NCI-H1436 treated with DMSO at 0.1 percent for 48 hours (cell line): ENCODE results near the gene KMT2E.
"Not testable (repeated sequence)": the region's sequence is repeated elsewhere in the genome, so short reads cannot be mapped to it uniquely, and the experiment has no call there.

Source experiments
- DNase-seq: peaks from one replicate; lab custom pipeline; 2025; lab: John Stamatoyannopoulos, UW

Gene KMT2E, protein sequence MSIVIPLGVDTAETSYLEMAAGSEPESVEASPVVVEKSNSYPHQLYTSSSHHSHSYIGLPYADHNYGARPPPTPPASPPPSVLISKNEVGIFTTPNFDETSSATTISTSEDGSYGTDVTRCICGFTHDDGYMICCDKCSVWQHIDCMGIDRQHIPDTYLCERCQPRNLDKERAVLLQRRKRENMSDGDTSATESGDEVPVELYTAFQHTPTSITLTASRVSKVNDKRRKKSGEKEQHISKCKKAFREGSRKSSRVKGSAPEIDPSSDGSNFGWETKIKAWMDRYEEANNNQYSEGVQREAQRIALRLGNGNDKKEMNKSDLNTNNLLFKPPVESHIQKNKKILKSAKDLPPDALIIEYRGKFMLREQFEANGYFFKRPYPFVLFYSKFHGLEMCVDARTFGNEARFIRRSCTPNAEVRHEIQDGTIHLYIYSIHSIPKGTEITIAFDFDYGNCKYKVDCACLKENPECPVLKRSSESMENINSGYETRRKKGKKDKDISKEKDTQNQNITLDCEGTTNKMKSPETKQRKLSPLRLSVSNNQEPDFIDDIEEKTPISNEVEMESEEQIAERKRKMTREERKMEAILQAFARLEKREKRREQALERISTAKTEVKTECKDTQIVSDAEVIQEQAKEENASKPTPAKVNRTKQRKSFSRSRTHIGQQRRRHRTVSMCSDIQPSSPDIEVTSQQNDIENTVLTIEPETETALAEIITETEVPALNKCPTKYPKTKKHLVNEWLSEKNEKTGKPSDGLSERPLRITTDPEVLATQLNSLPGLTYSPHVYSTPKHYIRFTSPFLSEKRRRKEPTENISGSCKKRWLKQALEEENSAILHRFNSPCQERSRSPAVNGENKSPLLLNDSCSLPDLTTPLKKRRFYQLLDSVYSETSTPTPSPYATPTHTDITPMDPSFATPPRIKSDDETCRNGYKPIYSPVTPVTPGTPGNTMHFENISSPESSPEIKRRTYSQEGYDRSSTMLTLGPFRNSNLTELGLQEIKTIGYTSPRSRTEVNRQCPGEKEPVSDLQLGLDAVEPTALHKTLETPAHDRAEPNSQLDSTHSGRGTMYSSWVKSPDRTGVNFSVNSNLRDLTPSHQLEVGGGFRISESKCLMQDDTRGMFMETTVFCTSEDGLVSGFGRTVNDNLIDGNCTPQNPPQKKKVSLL (N-terminal part only)

DNA sequence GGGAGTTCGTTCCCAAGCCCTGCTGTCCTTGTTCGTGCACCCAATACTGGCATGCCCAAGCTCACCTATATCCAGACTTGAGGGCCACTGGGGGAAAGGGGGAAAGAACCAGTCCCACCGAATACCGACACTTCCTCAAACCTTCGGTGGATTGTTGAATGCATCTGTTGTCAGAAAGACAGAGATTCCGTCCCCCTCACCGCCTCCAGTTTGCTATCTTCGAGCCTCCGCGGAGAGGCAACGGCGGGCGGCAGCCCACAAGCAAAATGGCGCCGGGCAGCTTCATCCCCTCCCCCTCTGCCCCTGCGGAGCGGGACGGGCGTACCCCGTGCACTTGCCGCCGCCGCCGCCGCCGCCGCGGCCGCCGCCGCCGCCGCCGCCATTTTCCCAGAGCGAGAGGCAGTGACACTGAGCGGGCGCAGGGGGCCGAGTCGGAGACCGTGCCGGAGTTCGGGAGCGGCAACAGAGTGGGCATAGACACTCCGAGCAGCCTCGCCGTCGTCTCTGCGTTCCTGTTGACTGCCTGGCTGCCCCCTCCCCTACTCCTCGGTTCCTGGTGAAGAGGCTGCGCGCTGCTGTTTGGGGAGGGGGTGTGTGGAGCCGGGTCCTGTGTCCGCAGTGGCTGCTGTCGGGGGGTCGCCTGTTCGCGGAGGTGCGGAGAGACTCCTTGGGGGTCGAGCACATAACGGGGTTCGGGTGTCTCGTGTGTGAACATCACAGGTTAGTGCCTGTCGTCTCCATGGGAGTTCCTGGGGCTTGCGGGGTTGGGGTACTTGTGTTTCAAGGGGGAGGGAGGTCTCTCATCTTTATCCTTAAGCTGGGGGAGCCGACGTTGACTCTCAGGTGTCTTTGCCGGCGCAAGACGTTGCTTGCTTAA is at the start of gene KMT2E:
Gene KMT2E, plus strand, starts transcription at position 390 of the 877 bp plus-strand sequence. CDS start 26,748 bp downstream, outside the sequence.
- no peak for DNase-seq

DNA sequence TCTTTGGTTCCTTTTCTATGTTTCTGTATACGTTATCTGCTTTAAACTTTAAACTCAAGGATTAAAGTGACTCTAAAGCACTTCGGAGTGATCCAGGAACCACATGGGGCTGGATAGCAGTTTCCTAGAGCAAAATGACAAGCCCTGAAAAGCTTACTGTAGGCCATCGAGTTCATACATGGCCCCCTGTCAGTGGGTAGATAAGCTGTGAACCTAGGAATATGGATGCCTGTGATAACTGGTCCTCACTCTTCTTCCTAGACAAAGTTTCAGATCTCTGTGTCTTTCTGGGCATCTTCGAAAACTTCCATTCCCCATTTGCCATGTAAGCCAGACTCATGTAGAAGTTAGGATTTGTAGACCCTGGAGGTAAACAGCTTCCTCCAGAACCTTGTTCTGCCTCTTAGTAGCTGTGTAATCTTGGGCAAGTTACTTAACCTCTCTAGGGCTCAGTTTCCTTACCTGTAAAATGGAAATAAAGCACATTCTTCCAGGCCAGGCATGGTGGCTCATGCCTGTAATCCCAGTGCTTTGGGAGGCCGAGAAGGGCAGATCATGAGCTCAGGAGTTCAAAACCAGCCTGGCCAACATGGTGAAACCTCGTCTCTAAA is 49.3 kb upstream of the KMT2E start:
- DNase-seq: no peak

DNA sequence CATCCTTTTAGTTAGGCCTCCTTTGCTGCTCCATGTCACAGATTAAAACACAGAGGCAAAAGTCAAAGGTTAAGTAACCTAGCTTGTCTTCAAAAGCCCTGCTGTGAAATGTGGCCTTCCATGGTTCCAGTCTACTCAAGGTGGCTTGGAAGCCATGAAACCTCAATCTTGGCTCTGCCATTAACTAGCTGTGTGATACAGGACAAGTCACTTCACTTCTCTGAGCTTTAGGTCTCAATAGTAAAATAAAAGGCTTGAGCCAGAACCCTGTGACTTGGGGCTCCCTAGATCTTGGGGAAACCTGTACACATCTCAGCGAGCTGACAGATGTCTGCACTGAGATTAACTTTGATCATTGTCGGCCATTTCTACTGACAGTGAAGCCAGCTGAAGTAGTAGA is 48.0 kb upstream of the KMT2E start:
- DNase-seq: no peak

DNA sequence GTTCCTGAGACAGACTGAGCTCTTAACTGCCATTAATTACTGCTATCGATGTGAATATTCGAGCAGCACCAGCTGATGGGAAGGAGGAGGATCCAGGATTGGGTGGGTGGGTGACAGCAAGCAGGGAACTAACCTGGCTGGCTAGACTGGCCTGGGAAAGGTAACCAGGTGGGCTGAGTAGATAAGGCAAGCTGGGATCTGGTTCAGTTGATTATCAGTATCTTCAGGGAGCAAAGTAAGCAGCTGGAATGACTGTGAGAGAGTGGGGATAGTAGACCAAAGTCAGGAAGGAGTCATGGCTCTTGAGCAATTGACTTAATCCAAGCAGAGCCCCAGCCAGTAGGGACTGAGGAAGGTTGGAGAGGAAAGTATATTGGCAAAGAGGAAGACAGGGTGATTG is 46.9 kb upstream of the KMT2E start:
- no peak for DNase-seq

DNA sequence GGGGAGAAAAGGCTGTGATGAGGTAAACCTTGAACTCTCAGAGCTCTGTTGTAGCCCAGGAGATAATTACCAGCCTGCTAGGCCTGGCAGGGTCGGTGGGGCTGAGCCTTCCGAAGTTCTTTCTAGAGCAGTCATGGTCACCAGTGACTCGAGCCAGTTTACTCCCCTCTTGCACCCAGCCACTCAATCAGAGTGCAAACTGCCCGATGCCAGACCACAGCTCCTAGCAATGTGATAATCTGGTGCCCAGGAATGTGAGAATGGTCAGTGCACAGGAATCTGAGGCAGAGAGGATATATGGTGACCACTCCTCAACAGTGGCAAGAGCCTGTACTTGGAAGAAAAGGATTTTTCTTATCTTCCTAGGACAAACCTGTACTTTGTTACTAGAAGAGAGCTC is 46.4 kb upstream of the KMT2E start:
- DNase-seq: no peak

DNA sequence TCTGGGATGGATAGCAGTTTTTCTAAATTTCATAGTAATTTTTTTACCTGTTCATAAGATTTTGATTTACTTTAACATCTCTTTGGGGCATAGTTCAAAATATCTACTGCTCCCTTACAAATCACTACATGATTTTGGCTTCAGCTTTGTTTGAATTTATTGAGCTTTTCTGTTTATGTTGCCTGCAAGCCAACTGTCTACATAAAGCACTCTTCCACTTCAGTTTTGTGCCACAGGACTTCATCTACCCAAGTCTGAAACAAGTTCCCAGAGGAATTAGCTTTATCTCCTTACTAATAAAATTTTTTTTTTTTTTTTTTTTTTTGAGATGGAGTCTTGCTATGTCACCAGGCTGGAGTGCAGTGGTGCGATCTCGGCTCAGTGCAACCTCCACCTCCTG is 45.4 kb upstream of the KMT2E start:
- DNase-seq: no peak

DNA sequence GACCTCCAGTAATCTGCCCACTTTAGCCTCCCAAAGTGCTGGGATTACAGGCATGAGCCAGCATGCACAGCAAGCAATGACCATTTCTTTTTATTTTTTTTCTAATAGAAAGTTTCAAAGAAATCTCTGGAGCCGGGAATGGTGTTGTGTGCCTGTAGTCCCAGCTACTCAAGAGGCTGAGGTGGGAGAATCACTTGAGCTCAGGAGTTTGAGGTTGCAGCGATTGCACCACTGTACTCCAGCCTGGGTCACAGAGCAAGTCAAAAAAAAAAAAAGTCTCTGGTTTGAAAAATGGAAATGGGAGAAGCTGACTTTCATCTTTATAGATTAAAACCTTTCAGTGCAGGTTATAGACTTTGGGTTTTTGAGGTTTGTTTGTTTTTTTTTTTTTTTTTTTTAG is 44.8 kb upstream of the KMT2E start:
- no peak for DNase-seq

DNA sequence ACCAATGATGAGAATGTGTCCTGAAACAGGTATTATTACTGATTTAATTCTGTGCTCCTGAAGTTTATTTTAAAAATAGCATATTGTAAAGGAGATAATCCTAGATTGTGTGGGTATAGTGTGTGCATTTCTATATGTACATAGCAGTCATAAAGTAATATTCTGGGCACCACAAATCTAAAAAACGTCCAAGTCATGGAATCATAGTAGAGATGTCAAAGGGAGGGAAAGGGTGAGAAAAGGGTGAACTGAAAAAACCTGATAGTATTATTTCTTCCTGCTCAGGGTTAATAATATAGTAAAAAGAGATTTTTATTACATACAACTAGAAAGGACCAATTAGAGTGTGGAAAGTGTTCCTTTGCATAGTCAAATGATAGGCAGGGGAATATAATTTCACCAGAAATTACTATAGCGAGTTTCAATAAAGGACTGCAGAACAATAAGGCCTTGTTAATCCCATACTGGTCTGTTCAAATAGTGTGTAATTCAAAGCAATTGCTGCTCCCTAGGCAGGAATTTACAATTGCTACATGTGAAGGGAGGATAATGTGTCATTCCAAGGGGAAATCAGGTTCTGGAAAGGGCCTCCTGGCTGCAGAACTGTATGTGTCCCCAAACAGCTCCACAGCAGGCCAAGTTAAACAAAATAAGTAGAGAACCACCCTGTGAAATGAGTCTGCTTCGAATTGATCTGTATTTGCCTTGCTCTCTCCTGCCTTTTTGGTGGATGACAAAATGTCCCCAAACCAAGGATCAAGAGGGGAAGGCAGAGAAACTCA is 42.5 kb upstream of the KMT2E start:
- no peak for DNase-seq

DNA sequence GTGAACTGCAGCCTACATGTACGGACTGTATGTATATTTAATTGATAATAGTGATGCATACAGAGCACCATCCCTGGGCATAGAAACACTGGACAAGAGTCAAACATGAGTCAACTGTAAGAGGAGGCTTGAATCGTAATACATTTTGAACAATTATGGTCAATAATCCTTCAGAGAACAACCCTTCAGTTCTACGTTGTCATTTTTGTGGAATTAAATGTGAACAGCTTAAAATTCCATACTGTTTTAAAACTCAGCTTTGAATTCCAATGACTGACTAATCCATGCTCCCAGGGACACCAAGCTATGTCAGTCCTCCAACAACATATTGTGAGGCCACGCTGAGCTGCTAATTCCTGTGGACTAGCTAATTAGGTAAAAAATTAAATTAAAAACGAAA is 41.5 kb upstream of the KMT2E start:
- DNase-seq: no peak

DNA sequence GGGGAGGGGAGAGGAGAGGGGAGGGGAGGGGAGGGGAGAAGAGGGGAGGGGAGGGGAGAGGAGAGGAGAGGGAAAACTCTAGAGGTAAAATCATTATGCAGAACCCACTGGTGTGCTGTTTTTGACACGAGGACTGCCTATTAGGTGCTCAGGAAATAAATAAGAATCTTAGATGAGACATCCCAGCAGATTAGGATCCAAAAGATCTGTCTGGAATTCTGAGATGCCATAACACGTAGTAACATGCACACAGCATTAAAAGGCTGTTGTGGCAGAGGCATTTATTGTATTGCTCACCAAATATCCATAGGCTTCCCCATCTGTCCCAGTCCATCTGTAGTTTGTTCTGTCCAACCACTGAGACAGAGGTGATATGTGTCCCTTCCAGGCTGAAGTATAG is 40.8 kb upstream of the KMT2E start:
- DNase-seq: no peak

DNA sequence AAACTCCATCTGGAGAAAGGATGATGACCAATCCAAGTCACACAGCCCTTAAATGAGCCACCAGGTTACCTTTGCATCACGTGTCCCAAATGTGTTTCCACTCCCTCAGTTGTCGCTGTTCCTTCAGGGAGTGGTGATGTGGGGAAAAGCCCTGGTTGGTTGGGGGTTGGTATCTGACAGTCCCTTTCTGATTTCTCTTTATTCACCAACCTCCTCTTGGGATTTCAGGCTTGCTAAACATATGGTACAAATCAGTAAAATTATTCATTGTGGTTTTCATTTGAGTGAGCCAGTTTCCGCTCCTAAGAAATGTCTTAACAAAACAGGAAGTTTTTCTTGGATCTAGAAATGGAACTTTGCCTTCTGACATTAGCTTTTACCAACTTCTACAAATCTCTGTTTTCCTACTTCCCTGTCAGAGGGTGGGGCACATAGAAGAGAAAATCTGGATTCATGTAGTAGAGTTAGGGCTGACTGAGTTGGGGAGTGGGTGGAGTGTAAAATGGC is 40.0 kb upstream of the KMT2E start:
- no peak for DNase-seq

DNA sequence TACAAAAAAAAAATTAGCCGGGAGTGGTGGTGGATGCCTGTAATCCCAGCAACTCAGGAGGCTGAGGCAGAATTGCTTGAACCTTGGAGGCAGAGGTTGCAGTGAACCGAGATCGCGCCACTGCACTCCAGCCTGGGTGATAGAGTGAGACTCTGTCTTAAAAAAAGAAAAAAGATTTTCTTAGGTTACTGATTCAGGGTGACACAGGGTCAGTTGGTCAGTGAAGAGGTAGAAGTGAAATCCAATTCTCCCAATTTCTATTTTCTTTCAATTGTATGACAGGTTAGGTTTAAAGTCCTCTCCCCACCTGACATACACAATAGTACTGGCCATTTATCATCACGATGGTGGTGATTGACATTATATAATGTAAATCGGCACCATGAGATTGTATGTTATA is 38.5 kb upstream of the KMT2E start:
- not testable (repeated sequence) for DNase-seq

DNA sequence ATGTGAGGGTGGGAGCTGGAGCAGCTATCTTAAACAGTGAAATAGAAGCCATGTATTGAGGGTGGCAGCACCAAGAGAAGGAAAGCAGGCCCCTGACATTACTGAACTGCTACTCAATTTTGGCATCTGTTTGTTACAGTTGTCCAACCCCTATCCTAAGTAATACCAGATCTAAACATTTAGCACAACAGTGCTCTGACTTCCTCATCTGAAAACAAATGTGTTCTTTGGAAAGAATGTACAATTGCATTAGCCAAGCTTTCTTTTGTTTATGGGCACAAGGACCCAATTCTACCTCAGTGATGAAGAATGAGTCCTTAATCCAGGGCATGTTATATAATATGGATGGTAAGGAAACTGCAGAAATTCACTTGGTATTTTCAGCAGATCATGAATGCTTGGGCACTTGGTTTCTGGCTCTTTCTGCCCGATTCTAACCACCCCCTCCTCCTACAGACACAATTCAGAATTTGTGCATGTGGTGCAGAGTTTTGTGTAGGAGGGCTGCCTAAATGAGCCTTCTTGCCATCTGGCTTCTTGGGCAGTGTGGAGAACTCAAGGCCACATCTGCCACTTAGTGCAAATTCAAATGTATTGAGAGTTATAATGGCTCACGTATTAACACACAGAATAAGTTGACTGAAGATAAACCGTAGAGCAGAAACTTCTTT is 36.9 kb upstream of the KMT2E start:
- no peak for DNase-seq

DNA sequence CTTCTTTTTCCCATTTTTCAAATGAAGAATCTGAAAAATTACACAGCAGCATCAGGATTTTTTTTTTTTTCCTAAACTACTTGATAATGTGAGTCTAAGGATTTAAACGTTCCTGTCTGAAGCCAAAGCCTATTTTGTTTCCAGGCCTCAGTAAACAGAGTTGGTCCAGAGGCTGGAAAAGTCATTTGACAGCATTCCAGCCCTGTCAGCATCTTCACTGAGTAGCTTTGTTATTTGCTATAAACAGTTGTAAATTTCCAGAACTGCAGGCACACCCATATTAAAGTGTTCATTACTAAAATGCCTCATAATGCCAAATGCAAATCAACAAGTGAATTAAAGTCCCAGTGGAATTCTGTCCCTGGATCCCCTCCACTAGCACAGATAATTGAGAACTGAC is 35.5 kb upstream of the KMT2E start:
- no peak for DNase-seq

DNA sequence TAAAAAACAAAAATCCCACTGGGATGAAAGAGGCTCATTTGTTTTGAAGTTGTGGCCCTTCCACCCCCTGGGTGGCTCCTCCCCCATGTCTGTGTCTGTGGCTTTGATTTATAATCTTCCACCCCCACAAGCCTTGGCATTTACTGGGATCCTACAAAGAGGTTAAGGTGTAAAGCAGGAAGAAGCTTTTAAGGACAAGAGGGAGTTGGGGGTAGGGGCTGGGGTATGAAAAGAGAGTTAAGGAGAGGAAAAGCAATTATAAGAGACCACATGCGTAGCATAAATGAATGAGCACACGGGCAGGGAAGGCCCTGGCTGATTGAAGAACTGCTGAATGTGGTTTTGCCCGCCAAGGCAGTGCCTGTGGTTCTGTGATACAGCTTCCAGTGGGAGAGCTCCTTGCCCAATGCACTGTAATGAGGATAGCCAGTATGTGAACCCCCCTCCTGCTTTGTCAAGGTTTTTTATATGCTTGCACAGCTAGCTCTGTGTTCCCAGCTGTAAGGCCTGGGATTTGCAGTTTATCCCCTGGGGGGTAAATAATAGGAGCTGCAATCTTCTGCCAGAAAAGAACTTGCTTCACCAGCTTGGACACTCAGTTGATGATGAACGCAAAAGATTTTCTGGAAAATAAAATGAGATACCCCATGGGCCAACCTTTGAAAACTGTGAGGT is 34.7 kb upstream of the KMT2E start:
- DNase-seq: no peak

DNA sequence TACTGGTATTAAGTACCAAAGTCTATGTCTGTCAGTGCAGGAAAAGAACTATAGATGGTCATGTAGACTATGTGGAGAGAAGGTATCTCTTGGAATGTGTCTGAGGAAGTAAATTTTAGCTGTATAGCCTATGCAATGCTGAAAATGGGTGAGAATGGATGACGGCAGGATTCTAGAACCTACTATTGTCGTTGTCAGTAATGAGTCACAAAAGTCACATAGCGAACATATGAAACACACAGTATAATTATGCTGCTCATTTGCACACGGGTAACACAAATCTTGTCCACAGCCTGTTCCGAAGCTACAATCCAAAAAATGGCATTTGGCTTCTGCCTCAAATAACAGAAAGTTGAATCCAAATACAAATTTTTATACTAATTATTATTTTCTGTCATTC is 33.6 kb upstream of the KMT2E start:
- no peak for DNase-seq

DNA sequence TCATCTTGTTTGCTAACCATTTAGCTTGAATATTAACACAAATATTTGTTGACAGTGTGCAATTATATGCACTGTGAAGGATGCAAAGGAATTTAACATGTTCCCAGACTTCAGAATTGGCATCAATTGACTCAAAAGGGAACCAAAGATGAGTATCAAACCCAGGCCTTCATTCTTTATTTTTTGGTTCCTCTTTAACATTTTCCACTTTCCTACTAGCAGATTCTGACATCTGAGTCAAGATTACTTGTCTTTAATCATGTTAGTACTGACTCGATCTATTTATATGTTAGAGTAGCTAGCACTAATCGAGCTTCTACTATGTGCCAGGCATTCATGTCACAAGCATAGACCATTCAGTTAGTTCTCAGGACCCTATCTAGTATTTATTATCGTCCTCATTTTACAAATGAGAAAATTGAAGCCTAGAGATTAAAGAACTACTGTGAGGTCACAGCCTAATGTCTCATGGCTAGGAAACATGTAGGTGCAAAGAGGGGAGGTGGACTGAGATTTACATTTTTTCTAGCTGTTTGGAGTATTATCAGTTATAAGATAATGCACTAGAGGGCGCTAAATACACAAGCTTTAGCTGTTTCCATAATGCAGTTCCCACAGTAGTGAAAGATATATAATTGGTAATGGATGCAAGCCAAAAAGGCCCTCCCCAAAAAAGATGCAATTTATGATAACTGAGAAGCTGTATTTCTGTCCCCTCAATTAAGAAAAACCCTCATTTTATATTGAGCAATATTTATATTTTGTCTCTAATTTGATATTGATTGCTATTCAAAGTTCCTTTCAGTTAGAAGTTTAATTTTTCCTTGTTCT is 32.9 kb upstream of the KMT2E start:
- DNase-seq: no peak

DNA sequence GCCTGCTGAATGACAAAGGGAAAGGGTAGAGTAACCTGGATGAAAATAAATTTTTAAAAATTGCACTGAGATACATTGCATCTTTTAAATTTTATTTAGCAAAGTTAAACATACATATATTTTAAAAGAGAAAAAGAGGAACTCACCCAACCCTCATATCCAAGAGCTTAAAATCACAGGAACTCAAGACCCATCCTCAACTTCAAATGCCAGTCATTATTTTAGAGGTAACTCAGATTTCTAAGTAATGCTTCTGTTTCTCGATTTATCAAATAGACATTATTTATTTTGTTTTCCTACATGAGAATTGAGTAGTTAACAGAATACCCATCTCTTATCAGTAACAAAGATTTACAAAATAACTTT is 32.4 kb upstream of the KMT2E start:
- DNase-seq: no peak
